RWPE1 (cell line): Measurements from ENCODE around the gene ABHD17C.

ENCODE experiments used
- CTCF ChIA-PET: fragments of 350-600 bp; sonication (Branson Sonifier 250); formaldehyde crosslinking; extraction: SDS; loops from one replicate; lab custom pipeline; 2021; lab: Yijun Ruan, JAX
- POLR2A ChIA-PET: fragments of 400-600 bp; formaldehyde crosslinking; extraction: SDS; loops from one replicate; lab custom pipeline; 2020; ENCODE audit warnings: antibody characterized with exemption; ENCODE audit not compliant: low non-redundant PET; lab: Yijun Ruan, JAX
- DNase-seq: peaks from one replicate; pipeline ENCODE4 v3.0.0; 2012; ENCODE audit warnings: low spot score
- H3K27ac ChIP-seq: fragments of 450-650 bp; 2 replicates; pipeline ENCODE4 v1.5.1; 2017
- CTCF ChIP-seq: fragments of 450-650 bp; conservative IDR thresholded peaks from 2 replicates; pipeline ENCODE4 v1.5.1; 2017; ENCODE audit warnings: low read depth, mild to moderate bottlenecking

ABHD17C gene

GRCh38 chr15:80742081-80742480 lies 47.0 kb downstream of the ABHD17C start:
- no peak for DNase-seq
- no peak overlapping the region for H3K27ac ChIP-seq
- ChIA-PET CTCF (no interaction called here), POLR2A (no interaction called here)
- TF ChIP-seq CTCF = no peak

GRCh38 chr15:80743189-80743833 lies 48.2 kb downstream of the ABHD17C start:
- POLR2A ChIA-PET = no interaction called here
- no peak overlapping the region for H3K27ac ChIP-seq

GRCh38 chr15:80744415-80744814 lies 49.3 kb downstream of the ABHD17C start:
- ChIA-PET POLR2A (no interaction called here), CTCF (interaction anchor here (0.6 to 0.7 kb wide), 4 partner anchors 13 to 857 kb away, joined by 3 to 4 read pairs (median 3); no protein-coding TSS in a partner anchor)
- DNase-seq = no peak
- TF ChIP-seq CTCF = no peak
- H3K27ac ChIP-seq = no peak overlapping the region

More at GRCh38 chr15:80743189-80743833, 48.2 kb downstream of the ABHD17C start:
- DNase-seq = no peak
- CTCF ChIA-PET = no interaction called here
- TF ChIP-seq CTCF = no peak

GRCh38 chr15:80744826-80745225 lies 49.7 kb downstream of the ABHD17C start:
- CTCF ChIA-PET = interaction anchor here (0.6 to 0.7 kb wide), 2 partner anchors 13 to 125 kb away, joined by 3 read pairs; no protein-coding TSS in a partner anchor
- no peak for TF ChIP-seq CTCF
- no peak overlapping the region for H3K27ac ChIP-seq
- POLR2A ChIA-PET = no interaction called here
- DNase-seq = no peak

- POLR2A ChIA-PET = no interaction called here
- CTCF ChIA-PET = no interaction called here
- TF ChIP-seq CTCF = no peak
- DNase-seq = no peak
- H3K27ac ChIP-seq = no peak overlapping the region
These were observed 50.8 kb downstream of the ABHD17C start for GRCh38 chr15:80745888-80746287.

- no peak for TF ChIP-seq CTCF
- ChIA-PET POLR2A (no interaction called here), CTCF (no interaction called here)
- no peak for DNase-seq
- no peak overlapping the region for H3K27ac ChIP-seq
These were observed 52.4 kb downstream of the ABHD17C start for GRCh38 chr15:80747317-80748053.
